GM21515 (cell line): ENCODE measurements around the gene DDX51.

ENCODE experiments used
- ATAC-seq: cut with Tn5 transposase; IDR thresholded peaks from one replicate; pipeline ENCODE4 v1.9.1; 2021; ENCODE audit not compliant: unreplicated experiment

Gene DDX51

DNA sequence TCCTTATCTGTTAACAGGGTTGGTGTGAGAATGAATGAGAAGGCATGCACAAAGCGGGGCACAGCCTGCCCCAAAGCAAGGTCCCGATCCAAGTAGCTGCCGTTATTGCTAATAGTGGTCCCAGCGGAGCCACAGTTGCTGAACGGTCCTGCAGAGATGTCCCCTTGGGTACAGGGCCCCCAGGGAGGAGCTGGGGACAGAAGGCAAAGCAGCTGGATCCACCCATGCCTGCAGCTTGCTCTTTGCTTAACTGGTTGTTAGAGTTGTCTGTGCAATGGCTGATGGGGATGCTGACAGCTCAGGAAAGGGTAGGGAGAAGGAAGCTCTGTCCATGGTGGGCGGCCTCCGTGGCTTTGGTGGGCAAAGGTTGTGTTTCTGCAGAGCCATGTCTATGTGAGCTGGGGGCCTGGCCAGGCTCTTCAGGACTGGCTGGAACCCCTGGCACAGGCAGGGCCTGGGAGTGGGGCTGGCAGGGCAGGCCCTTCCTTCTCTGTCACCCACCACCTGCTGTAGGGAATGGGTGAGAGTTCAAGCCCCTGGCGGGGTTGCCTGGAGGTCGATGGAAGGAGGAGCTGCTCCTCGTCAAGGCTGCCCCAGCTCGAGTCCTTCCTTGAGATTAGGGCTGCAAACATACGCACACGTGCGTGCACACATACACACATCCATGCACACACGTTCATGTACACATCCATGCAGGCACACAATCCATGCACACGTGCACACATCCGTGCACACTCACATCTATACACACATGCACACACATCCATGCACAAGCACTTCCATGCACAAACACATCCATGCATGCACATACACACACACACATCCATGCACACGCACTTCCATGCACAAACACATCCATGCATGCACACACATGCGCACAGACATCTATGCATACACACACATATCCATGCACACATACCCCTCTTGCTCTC, 35.6 kb upstream of the DDX51 start:
- ATAC-seq, result no peak

DNA sequence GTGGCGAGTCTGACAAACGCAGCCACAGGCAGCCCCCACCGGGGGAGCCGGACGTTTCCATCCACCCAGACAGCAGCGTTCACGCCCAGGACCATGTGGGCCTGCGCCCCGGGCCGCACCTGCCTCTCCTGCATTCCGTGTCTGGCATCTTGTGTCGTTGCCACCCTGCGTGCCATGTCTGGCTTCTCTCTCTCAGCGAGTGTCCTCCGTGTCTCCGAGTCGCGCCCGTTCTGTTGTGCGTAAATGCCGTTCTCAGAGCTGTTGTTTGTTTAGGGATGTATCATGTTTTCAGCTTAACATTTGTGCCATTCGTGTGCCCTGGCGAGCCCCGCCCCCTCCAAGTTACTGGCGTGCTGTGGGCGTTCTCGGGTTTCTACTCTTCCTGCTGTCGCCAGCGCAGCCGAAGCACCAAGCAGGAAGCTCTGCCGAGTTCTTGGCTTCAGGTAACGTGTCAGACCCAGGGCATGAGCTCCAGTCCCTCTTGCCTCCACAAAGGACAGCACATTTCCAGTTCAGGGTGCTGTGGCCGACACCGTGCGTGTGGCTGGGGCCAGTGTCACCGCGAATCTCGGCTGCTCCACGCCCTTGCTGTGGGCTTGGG, 34.8 kb upstream of the DDX51 start:
- ATAC-seq, result no peak

DNA sequence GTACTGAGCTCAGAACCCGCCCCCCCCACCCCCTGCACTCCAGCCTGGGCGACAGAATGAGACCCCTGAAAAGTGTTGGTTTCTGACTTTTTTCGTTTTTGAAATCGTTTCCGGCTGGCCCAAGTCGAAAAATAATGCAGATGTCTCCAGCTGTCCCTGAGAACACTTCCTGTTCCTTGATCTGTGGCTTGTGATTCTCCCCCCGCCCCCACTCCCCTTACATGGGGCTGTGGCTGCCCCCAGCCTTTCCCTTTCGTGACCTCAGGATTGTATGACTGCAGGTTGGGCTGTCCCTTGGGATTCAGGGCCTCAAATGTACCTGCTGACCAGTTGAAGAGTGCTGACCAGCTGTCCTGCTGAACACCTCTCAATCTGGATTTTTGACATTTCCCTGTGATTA, 34.2 kb upstream of the DDX51 start:
- no peak for ATAC-seq

DNA sequence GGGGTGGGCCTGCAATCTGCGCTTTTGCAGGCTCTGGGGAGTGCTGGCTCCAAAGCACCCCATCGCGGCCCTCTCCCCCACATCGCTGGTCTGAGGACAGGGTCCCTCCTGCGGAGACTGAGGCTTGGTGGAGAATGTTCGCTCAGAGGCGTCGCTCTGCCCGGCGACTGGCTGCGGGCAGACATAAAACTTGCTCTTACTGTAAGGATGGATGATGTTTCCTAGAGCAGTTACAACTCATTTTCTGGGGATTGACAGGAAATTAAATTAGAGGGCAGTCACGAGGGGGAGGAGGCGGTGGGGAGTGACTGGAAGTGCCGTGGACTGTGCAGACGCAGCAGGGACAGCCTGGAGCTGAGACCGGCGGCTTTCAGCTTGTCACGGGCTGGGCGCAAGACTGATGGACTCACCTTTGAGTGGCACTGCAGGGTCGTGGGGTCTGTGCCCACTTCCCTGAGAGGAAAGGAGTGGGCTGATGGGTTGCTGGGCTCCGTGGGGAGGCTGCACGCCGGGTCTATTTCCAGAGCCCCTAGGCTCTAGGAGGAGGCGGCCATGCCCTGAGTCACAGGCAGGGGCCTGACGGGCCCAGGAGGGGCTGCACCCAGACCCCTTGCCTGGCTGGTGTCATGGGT, 32.9 kb upstream of the DDX51 start:
- no peak for ATAC-seq

DNA sequence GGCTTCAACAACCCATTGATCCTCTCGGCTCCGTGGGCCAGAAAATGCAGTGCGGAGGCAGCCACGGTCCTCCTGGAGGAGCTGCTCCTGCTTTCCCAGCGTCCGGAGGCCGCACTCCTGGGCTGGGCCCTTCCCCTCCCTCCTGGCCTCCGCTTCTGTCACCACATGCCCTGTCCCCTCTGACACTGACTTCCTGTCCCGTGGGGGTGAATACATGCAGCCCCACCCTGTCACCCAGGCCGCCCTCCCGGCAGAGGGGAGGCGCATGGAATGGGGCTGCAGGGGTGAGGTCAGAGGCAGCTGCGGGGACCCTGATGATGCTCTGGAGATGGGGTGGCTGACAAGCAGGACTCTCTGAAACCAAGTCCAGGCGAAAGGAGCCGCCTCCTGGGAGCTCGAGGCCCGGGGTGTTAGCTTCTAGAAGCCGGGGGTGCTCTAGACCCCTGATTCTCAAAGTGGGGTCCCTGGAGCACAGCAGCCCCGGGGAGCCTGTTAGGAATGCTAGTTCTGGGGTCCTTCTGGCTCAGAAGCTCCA, 32.3 kb upstream of the DDX51 start:
- no peak for ATAC-seq

DNA sequence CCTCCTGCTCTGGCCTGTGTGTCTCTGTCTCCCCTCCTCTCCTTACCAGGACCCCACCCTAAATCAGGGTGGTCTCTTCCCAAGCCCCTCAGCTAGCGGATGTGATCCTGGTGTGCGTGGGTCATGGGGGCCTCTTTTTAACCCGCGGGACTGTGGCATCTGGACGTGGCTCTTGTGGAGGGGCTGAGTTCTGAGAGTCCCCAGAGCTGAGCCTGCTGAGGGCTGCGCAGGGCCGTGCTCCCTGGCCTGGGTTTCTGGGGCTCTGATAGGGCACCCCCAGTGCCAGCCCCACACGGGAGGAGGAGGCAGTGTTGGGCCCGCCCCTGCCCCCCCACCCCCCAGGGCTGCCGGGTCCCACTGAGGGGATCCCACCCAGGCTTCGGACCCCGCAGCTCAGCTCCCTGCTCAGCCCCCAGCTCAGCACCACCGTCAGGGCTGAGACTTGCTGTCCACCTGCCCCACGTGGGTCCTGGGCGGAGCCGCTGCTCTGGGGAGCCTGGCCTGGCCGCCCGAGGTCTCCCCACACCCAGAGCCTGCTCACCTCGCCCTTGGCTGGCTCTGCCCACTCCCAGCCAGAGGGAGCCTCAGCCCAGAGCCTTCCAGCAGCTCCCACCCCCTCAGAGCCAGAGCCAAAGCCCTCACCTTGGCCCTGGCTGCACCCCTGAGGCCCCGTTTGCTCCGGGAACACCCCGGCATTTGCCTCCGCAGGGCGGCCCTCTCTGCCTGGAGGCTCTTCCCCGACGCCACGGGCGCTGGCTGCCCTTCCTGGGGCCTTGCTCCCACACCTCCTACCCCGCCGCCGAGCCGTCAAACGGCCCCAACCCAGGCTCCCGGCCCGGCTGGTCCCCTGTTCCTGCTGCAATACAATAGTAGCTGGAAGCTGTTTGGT, 31.6 kb upstream of the DDX51 start:
- ATAC-seq, result no peak

DNA sequence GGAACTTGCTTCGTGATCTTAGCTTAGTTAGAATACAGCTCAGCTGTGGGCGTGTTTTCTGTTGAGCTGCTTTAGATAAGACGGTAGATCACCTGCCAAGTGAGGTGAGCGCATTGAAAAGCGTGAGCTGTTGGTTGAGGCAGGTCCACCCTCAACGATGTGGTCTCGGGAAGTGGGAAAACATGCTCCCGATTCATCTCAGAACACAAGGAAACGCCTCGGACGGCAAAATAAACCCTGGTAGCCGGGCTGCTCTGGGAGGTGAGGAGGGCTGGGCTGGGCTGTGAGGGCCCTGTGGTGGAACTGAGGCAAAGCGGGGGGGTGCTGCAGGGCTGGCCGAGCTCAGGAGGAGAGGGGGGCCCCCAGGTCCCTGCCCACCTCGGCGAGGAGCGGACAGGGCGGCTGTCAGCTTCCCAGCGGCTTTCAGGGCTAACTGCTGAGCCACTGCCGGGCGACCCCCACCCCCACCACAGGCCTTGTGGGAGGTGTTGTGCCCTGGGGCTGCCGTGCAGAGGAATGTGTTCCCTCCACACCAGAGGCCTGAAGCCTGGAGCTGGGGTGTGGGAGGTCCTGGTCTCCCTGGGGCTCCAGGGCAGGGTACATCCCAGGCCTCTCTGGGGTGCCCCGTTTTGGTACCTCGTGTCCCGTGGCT, 30.8 kb upstream of the DDX51 start:
- no peak for ATAC-seq

DNA sequence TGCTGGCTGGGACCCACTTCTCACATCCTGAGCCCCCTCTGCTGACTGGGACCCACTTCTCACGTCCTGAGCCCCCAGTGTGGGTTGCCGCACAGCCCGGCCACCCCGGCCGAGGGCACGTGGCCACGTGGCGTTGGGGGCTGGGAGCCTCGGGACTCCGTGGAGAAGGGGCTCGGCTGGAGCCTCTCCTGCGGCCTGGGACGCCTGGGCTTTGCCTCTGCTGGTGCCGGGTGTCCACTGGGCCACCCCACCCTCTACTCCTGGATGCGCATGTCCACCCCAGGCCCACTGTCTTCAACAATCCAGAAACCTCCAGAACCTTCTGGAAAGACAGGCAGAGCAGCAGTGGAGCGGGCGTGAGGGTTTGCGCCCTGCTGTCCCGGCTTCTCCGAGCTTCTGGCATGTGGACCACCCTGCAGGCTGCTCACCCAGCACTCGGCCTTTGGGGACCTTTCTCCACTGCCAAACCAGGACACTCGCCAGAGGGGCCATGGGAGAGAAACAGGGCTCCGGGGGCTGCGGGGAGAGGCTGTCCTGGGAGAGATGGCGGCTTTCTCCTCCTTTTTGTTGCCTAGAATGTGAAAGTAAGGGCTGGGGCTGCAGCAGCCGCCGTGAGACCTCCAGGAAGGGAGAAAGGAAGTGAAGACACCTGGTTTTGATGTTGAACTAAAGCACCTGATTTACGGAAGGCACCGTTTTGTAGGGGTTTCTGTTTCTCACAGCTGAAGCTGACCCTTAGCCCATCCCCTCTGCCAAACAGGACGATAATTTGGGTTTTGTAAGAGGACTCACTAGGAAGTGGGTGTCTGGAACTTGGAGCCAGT, 30.1 kb upstream of the DDX51 start:
- ATAC-seq, result no peak

DNA sequence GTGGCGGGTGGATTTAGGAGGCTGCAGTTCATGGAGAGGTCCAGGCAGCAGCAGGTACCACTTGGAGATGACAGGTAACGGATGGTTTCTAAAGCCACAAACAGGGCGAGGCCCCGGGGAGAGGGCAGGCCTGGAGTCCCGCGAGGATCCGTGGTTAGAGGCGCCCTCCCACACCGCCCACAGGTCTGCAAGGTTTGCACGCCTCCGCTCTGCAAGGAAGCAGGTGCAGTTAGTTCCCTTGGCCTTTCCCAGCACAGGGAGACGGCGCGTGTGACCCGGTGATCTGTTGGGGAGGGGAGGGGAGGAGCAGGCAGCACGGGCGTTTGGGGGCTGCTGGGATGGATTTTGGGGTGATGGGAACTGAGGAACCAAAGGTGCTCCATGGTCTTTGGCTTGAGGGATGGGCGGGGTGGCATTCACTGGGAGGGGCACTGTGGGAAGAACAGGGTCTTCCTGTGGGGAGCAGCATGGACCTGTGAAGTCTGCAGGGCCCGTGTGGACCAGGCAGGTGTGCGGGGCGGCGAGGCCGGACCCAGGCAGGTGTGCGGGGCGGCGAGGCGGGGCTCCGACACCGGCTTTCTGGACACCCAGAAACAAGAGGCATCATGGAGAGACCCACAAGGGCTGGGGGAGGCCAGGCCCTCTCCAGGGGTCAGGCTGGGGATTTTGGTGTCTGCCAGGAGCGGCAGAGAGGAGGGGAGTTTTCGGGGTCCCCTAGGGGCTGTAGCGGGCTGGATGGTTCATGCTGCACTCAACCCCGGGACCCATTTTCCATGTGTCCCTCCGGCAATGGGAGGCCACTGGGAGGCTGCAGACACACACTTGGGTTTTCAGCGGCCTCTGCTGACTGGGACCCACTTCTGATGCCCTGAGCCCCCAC, 29.3 kb upstream of the DDX51 start:
- no peak for ATAC-seq

DNA sequence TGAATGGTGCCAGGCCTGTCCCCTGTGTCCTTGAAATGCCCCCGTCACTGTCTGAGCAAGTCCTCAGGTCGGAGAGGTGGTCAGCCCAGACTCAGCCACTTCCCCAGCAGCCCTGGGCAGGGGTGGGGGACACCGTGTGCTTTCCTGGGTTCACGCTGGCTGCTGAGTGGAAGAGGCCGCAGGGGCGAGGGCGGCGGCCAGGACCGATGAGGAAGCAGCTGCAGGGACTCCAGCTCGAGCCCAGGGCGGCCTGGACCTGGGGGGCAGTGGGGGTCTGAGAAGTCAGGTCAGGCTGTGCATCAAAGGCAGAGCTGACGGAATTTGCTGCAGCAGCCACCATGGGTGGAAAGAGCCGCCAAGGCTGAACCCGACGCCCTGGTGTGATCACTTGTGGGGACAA, 28.5 kb upstream of the DDX51 start:
- ATAC-seq, result no peak

DNA sequence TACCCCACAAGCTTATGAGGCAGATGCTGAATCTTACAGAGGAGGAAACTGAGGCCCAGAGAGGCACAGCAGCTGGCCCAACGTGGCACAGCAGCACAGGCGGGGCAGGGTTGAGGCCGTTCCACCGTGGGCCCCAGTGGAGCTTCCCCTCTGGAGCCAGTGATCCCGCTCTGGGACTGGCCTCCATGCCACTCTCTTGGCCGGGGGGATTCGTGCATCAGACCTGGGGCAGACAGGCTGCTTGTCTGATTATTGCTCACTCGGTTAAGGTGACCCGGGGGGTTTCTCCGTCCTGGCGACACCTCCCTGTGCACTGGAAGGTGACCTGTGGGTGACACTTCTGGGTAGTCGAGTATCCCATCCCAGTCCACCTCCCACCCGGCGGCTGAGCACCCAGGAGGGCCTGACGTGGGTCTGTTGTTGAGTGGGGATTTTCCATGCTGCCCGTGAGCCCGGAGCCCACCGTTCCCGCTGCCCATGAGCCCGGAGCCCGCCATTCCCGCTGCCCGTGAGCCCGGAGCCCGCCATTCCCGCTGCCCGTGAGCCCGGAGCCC, 27.9 kb upstream of the DDX51 start:
- no peak for ATAC-seq

DNA sequence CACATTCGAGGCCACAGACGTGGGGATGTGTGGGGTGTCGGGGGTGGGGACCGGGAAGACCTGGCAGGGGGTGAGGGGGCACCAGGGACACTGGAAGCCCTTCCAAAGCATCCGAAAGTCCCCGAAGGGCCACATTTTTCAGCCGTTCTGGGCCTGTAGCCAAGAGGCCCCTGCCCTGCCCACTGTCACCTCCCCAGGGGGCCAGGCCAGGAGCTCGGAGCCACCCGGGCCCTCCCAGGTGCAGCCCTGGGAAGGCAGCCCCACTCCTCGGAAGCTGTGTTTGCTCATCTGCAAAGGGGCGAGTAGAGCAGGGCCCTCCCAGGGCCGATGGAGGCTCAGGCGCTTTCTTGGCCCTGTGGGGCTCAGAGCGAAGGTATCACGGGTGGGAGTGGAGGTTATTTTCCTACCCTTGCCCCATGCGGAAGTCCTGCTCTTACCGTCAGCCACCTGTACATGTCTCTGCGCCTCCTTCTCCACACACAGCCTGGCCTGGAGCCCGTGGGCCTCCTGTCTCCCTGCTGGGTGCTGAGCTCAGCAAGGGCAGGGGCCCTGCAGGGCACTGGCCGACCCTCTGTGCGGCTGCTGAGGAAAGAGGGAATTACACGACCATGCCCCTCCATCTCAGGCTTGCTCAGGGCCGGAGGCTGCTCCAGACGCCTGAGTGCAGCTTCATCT, 27.3 kb upstream of the DDX51 start:
- ATAC-seq, result no peak

DNA sequence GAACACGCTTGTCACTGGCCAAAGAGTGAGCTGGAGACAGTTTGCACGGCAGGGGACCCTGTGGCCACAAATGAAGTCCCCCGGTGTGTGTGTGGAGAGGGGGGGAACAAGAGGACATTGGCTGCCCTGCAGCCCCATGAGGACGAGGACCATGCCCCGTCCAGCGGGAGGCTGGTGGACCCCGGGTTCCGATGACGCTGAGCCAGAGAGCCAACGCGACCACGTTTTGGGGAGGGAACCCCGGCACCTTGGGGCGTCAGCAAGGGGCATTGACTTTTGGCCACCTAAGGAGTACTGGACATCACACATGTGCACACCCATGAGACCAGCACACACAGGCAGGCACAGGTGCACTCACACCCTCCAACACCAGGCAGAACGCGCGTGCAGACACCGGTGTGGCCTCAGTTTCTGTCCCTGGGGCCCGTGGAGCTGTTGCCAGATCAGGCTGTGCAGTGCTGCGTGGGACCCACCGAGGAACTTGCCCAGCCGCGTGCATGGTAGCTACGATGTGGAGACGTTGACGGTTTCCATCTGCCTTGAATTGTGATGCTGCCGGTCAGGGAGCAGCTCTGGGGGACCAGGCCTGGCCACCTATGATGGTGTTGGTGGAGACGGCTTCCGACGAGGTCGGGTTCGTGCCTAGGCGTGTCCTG, 26.6 kb upstream of the DDX51 start:
- ATAC-seq, result no peak

DNA sequence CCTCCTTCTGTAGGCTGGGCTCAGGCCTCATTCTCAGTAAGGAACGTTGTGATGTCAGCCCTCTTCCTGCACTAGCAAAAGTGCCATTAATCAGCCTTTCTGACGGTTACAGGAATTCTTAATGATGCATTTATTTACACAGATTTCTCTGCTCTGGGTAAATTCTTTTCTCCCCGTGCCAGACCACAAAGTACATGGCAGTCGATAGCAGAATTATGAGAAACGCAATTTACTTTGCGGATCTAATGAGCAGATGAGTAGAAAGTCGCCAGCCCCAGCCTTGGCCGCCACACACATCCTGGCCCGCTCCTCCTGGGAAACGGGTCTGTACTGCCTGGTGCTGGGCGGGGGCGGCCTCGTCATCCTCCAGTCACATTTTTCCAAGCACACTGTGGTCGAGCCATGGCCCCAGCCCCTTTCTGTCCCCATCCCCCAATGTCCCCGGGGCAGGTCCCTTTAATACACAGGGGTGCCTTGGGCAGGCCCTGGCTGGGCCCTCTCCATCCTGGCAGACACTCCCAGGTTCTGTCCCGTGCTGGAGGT, 26.0 kb upstream of the DDX51 start:
- ATAC-seq, result no peak

DNA sequence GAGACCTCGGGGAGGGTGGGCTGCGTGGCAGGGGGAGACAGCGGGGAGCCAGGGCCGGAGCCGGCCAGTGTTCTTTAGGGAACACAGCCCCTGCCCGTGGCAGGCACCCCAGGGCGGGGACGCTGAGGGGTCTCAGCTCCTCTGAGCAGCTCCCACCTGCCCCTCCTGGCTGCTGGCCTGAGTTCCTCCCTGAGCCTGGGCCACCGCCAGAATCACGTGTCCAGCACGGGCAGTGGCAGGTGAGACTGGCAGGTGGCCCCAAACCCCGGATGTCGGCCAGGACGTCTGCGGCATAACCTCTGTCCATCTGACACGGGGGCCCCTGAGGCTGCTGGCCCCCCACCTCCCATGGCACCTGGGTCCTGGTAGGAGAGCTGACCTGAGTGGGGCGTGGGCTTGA, 25.3 kb upstream of the DDX51 start:
- no peak for ATAC-seq

DNA sequence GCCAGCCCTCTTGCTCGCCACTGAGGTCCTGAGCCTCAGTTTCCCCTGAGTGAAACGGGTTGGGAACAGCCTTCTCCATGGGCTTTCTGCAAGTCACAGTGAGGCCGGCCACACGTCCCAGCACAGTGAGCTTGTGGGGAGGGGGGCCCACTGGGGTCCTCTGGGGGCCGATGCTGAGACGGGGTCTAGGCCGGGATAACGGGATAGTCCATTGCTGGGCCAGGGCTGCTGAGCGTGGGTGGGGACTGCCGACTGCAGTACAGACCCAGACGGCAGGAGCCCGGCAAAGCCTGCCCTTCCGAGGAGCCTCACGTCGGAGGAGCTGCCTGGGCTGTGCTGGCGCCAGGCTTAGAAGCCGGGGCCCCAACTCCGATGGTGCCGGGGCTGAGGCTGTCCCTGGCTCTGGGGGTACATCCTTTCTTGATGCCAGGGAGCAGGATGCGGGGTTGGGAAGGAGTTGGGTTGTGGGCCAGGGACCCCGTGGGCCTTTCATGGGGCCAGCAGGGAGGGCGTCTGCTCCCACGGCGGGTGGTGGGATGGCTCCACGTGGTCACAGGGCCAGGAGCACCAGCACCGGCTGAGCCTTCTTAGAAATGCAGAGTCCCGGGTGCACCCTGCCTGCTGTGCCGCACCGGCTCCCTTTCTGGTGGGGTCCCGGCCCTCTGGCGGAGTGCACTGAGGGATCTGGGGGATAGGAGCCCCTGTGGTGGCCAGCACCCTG, 24.4 kb upstream of the DDX51 start:
- ATAC-seq, result no peak
